GM19395 (cell line): ENCODE results near the gene KSR2.

Experiments
- ATAC-seq: cut with Tn5 transposase; IDR thresholded peaks from one replicate; pipeline ENCODE4 v1.9.1; 2021; ENCODE audit warnings: mild to moderate bottlenecking, moderate library complexity; ENCODE audit not compliant: unreplicated experiment

KSR2 gene

DNA sequence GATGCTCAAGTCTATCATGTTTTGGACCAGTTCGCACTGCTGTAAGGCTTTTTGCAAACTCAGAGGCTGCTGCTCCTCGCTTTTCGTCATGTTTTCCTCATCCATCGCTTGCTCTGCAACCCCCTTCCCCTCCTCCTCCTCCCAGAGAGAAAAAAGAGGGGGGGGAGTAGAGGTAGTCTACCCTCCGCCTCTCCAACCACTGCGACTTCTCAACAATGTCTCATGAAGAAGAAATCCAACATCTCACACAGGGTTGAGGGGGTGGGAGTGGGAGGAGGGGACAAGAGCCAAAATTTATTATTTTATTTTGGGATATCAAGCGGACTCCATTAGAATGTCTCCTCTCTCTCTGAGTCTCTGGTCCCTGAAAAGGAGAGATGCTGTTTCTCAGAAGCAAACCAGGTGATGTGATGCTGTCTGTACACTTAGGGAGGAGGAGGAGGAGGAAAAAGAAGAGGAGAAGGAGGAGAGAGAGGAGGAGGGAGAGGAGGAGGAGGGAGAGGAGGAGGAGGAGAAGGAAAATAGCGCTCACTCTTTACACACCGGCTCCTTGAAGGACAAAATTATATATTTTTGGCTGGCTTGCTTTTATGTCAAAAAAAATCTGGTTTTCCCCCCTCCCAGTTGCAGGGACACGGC is 520 bp downstream of the KSR2 start:
- no peak for ATAC-seq

DNA sequence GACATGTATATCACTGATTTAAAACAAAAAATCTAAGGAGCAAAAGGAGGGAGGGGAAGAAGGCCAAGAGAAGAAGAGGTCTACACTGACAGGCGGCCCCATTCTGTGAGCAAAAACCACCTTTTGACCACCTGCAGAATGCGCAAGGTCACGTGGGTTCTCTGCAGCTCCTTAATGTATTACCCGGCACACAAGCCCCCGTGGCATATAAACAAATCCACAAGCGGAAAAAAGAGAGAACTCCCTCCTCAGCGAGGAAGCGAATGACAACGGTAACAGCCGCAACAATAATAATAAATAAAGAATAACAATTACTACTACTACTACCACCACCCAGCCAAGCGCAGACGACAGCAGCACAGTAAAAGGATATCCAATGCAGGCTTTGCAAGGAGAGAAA is 1.3 kb downstream of the KSR2 start:
- ATAC-seq, result no peak

DNA sequence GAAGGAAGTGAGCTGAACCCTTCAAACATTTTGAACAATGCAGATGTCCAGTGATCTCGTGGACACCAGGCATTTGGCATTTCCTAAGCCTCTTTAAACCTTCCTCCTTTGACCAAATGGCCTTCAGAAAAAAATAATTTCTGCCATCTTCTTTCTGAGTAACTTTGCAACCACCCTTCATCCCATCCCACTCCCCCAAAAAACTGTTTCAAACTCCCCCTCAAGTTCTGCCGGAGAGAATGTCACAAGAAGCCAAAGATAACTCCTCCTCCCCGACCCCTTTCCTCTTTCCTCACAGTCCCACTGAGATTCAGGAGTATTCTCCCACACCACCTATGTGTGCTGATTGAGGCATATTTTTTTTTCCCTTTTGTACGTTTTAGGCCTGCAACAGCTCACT is 1.7 kb downstream of the KSR2 start:
- ATAC-seq, result no peak

DNA sequence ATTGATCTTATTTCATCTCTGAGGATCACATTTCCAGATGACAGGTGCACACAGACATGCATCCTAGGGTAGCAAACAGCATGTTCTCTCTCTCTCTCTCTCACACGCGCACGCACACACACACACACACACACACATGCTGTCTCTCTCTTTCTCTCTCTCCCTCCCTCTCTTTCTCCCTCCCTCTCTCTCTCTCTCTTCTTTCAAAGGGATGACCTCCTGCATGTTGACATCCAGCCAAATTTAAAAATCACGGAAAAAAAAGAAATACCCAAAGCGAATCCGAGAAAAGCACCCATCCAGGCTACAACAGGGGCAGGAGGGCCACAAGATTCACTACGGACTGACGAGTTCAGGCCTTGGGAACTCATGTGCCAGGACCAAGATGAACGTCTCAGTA is 2.3 kb downstream of the KSR2 start:
- no peak for ATAC-seq

DNA sequence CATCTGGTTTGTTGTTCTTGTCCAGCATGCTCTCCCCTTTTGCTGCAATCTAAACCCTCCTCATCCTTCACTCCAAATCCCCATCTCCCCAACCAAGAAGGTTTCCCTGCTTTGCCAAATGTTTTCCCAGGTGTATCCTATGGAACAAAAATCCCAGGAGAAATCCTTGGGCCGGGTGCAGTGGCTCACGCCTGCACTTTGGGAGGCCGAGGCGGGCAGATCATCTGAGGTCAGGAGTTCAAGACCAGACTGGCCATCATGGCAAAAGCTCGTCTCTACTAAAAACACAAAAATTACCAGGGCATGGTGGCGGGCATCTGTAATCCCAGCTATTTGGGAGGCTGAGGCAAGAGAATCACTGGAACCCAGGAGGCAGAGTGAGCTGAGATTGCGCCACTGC is 5.0 kb downstream of the KSR2 start:
- ATAC-seq, result no peak

DNA sequence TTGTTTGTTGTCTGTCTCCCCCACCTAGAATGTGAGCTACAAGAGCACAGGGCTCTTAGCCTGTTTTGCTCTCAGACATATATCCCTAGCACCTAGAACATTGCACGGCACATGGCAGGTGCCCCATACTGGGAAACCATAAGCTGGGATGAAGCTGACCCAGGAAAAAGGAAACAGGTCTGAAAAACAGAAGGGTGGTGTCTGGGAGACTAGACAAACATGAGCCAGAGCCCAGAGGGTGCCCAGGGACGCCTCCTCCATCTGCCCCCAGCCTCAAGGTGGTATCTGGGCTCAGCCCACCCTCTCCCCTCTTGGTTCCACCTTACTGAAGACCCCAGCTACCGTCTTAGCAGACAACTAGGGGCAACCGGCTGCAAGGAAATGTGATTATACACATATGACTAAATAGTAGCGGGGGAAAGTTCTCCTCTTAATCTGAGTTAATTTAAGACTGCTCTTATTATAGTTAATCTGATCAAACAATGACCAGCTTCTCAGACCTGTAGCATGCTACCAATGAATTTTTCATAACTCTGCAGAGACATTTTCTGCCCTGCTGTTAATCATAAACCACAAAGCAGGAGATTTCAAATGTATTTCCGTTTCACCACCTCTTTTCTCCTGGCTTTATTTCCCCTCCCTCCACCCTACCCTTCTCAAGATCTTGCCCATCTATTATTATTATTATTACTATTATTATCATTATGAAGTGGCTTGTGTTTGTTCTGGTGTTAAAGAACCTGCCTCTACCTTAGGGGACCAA is 31.9 kb downstream of the KSR2 start:
- no peak for ATAC-seq

DNA sequence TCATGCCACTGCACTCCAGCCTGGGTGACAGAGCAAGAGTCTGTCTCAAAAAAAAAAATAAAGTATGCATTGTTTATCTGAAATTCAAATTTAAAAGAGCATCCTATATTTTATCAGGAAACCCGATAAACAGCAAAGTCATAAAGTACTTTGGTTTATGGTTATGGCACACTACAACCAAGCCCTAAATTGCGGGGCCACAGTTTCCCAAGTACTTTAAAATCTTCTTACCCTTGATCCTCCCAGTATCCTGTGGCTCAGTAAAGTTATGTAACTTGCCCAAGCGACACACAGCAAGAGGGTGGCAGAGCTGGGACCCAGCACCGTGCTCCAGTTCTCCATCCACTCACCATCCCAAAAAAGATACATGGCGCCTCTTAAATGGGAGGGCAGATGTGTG is 35.2 kb downstream of the KSR2 start:
- no peak for ATAC-seq

DNA sequence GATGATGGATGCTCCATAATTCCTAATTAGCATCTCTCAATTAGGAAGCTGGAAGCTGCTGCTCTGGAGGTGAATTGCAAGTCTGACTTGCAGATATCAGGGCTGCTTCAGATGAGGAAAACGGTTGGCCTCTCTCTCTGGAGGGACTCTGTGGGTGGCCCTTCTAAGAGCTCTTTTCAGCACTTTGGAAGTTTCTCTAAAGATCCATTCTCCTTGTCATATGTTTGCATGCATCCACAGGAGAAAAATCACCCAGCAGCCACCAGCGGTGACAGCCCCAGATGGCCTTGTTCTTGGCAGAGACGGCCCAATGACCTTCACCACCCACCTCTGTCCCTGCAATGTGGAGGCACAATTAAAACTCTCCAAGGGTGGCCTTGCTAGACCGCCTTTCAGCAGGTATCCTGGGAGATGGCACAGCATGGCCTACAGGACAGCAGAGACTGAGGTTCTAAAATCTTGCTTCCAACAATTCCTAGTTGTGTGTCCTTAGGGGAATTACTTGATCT is 42.3 kb downstream of the KSR2 start:
- no peak for ATAC-seq

DNA sequence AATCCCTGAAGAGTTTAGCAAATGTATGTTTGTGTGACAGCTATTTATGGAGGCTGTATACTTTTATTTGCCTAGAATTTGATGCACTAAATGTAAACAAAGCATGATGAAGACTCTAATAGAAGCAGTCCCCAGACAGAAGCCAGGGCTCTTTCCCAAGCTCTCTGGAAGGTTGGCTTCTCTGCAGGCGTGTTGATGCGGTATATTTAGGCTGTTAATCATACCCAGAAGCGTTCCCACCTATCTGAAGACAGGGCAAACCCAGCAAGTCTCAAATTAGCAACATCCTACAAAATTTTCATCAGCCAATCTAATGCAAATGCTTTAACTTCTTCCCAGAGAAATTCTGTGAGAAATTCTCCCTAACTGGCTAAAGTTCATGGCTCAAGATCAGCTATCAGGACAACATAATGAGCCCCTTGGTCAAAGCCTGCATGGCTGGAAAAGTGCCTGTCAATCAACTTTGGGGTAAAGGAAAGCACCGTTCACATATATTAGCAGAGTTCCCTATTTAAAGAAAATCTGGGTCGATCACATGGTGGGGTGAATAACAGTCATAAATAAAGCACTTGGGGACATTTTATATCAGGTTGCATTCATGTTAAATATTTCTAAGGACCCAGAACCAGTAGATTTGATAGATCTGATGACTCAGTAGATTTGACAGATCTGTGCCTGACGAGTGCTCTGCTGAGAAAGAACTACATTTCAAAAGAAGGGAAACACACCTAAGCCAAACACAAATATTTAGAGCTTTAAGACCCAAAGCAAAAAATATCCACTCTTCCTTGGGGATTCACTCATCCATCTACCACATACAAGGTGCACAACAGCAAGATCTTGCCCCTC is 46.6 kb downstream of the KSR2 start:
- ATAC-seq, result no peak

DNA sequence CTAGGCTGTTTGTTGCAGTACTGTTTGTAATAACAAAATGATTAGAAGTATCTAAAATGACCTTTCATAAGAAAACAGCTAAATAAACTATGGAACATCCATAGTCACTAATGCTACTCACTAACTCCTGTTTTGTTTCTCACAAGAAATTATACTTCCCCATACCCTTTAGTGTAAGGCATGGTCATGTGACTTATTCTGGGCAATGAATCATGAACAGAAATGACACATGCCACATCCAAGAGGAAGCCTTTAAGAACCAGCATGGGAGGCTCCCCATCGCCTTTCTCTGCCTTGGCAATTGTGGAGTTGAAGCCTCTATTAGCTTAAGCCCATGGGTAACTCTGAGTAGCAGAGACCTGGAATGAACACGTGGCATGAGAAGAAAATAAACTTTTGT is 49.3 kb downstream of the KSR2 start:
- no peak for ATAC-seq

DNA sequence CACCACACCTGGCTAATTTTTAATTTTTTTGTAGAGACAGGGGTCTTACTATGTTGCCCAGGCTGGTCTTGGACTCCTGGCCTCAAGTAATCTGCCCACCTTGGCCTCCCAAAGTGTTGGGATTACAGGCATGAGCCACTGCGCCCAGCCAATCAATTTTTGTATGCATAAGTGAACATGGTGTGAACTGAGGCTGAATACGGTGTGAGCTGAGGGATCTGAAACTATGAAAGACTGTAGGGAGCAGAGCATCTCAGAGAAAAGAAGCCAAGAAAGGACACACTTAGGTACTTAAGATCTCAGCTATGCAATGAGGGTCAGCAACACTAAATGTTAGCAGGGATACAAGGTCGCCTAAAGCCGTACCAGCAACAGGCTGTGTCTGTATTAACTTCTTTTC is 54.1 kb downstream of the KSR2 start:
- ATAC-seq, result no peak

DNA sequence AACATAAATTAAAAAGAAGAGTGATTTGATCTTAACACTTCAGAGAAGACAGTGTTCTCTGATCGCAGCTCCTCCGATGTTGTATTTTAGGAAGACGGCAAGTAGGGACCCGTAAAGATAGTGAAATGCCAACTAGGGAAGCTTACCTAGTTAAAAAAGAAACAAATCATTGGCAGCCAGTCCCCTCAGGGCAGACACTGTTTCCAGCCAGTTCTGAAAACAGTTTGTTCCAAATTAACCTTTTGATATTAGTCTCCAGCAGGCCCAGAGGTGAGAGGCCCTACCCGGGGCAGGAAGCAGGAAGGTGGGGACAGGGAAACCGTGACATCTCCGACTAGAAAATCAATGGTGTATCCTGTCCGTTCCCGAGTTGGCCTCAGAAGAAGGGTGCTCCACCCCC is 56.0 kb downstream of the KSR2 start:
- ATAC-seq, result no peak

DNA sequence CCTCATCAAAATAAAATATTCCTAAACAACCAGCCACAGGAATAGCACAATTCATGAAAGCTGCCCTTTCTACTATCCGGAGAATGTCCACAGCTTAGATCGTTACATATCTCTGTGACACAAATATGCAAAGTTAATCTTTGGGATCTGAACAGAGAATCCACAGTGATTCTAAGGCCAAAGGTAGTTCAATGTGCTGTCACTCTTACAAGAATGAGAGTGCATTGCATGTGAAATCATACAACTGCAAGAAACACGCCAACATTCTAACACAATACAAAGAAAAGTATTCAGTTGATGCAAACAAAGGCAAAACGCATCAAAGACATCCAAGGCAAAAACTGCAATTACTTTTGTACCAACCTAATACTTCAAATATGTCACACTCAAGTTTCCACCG is 60.4 kb downstream of the KSR2 start:
- ATAC-seq, result no peak

DNA sequence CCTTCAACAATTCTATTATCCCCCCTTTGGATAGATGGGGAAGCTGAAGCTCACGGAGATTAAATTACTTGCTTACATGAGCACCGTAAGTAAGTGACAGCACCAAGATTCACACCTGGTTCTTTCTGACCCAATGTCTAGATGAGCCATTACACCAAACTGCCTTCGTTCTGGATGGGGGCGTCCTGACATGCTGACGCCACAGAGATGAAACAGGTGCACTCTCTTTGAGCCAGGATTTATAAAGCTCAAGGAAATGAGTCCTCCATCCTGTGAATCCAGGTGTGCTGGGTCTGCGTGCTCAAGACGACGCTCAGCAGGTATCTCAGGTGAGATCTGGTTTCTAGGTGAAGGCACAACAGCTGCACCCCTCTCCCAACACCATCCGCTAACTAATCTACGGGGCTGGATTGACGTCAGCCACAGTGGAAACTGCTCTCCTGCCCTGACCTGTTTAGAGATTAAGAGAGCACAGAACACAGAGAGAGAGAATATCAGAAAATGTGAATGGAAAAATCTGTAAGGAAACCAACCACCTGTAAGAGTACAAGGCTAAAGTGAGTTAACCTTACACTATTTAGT is 61.6 kb downstream of the KSR2 start:
- no peak for ATAC-seq

DNA sequence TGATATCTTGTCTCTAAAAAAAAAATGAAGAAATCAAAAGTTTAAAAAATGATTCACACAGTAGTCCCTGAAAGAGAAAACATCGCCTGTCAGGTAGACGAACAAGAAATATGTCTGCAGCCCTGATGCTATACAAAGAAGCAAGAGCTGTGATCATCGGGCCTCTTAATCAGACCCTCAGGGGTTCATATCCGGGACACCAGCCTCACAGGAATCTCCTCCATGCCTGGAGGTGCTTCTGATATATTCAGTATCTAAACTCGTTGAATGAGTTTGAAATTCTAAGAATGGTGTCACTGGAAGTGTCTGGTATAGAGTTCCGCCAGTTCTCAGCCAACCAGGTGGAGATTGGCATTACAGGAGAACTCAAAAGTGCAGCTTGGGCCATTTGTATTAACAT is 64.7 kb downstream of the KSR2 start:
- ATAC-seq, result no peak

DNA sequence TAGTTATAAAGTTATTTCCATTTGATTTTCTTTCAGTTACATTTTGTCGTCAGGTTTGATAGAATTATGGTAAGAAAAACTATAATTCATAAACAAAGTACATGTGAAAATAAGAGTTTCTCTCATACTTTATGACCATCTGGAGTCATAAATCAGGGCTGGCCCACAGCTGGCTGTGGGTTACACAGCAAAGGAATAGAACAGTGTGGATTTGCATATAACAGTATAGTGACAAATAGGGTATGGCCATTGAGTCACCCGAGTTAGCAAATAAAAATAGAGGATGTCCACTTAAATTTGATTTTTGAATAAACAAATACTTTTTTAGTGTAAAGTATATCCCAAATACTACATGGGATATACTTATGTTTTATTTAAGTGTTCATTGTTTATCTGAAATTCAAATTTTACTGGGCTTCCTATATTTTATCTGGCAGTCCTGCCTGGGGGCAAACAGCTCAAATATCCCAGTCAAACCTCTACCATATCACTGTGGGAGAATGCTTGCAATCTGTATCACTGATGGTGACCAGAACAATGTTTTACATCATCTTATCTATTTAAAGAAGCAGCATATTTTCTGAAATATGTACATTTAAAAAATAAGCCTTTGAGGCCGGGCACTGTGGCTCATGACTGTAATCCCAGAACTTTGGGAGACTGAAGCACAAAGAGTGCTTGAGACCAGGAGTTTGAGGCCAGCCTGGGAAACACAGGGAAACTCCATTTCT is 65.5 kb downstream of the KSR2 start:
- no peak for ATAC-seq

DNA sequence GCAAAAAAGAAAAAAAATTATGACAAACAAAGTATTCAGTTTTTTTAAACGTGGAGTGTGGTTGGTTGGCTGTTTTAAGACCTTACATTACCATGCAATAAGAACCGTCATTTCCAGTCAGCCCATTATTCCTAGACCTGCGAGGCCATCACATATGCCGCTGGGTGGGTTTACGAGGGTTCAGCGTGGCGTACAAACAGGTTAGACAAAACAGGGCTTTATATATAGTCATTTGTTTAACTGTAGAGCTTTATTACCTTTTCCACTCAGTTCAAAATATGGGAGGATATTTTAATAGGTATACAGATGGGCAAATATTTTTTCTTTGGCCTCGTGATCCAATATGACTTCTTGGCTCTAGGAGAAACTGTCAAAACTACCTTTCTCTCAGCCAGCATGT is 67.2 kb downstream of the KSR2 start:
- no peak for ATAC-seq

DNA sequence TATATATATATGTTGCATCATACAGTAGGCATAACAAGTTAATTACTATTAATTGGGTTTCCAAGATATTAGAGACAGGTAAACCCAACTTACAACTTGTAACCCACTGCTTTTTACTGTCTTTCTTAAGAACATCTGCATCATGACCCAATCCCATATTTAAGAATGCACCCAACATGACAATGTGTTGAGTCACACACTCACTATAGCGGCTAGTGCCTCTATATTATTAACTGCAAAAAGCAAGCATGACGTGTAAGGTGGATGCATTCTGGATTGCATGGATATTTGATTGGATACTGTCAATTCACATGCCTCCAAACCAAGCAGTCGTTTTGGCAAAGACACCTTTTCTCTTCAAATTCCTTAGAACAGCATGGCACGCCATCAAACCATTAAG is 68.2 kb downstream of the KSR2 start:
- no peak for ATAC-seq

DNA sequence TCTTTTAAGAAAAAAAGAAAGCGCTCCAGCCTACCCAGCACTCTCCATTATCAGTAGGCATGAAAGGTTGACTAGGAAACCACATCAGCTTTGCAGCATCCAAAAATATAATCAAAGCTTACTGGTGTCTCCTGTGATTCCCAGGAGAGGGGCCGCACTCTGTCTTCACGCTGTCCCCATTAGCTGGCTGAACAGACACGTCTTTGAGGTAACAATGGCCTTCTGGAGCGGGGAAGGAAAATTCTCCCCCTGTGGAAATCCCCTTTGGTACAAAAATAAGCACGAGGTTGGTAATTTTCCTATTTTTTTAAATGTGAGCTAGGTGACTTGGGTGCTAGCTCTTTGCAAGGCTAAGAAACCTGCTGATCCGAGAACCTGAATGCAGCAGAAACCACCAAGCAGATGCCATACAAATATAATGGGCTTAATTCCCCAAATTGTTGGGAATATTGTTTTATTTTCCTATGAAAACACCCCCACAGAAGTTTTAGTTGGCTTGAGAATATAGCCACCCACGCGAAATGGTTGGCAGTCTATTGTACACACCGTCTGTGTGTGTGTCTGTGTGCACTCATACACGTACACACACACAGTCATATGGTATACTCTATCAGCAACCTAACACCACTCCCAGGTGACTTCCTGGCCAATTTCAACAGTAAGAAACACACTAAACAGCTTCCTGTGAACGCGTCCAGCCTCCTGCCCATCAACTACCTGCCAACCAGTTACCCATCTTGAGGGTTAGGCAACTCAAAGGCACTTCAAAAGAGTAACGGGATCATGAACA is 71.2 kb downstream of the KSR2 start:
- ATAC-seq, result no peak

DNA sequence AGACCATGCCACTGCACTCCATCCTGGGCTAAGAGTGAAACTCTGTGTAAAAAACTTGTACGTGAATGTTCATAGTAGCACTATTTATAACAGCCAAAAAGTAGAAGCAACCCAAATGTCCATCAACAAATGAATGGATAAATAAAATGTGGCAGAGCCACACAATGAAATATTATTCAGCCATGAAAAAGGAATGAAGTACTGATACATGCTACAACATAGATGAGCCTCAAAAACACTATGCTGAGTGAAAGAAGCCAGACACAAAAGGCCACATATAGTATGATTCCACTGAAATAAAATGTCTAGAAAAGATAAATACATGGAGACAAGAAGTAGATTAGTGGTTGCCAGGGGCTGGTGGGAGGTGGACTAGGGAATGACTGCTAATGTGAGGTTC is 72.8 kb downstream of the KSR2 start:
- ATAC-seq, result no peak
